ENCODE results near the gene SPNS2.

DNA sequence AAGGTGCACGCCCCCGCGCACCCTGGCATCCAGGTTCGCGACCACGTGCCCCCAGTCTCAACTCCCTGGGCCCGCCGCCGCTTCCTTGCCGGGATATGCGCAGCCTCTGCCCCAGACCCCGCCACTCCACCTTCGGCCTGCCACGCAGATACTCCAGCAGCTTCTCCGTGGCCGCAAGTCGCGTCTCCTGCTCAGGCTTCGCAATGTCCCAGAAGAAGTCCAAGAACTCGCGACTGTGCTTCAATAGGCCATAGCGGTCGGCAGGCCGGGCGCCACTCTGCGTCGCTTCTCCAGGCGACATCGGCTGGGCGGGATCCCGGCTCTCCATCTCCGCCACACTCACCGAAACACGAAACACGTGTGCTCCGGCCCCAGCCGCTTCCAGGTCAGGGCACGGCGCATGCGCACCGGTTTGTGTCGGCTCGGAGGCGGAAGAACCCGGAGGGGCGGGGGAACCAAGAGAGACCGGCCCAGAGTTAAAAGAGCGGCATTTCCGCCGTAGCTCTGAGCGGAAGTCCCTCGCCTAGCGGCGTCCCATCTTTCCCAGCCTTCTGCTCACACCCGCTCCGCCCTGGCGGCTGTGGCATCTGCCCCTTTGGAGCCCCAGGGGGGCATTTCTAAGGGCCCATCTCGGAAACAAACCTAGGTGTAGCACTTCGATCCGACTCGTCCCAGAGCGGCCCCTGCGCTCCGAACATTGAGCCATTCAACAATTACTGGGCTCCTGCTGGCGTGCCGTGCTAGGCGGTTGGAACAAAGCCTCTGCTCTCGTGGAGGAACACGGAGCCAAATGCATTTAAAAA, 56.5 kb downstream of the SPNS2 start, which contains the start of gene MYBBP1A:
- TF ChIP-seq POLR2A (IDR thresholded peaks at IDR 0.05) (no peak), CTCF (IDR thresholded peaks at IDR 0.05) (no peak)
